MM.1S (cell line): ENCODE results near the gene BEX5.
"Not testable (repeated sequence)": the region's sequence is repeated elsewhere in the genome, so short reads cannot be mapped to it uniquely, and the experiment has no call there.

Experiments used
- DNase-seq: peaks from one replicate; pipeline ENCODE4 v3.0.0-alpha.2; 2015
- H2AFZ ChIP-seq: fragments of 300-600 bp; sonication (generic); 2 replicates; pipeline ENCODE4 v1.6.0; 2016; ENCODE audit warnings: antibody characterized with exemption, low read length
- H3F3A ChIP-seq: fragments of 300-600 bp; sonication (generic); 2 replicates; pipeline ENCODE4 v1.6.1; 2016; ENCODE audit warnings: mild to moderate bottlenecking, antibody characterized with exemption, low read length, moderate library complexity, mixed read lengths; ENCODE audit not compliant: insufficient read depth
- H3K27ac ChIP-seq: fragments of 300-600 bp; sonication (generic); 2 replicates; pipeline ENCODE4 v1.5.1; 2016; ENCODE audit warnings: mild to moderate bottlenecking, low read length
- H3K27me3 ChIP-seq: fragments of 300-600 bp; sonication (generic); replicated peaks from 2 replicates; pipeline ENCODE4 v1.6.0; 2016; ENCODE audit warnings: low read length; ENCODE audit not compliant: insufficient read depth
- H3K36me3 ChIP-seq: fragments of 300-600 bp; sonication (generic); replicated peaks from 2 replicates; pipeline ENCODE4 v1.6.1; 2016; ENCODE audit warnings: mild to moderate bottlenecking, low read length, mixed read lengths; ENCODE audit not compliant: insufficient read depth
- H3K4me1 ChIP-seq: fragments of 300-600 bp; sonication (generic); 2 replicates; pipeline ENCODE4 v1.6.1; 2016; ENCODE audit warnings: low read length, mixed read lengths
- H3K4me2 ChIP-seq: fragments of 300-600 bp; sonication (generic); 2 replicates; pipeline ENCODE4 v1.6.0; 2016; ENCODE audit warnings: low read depth, low read length
- H3K4me3 ChIP-seq: fragments of 300-600 bp; sonication (generic); 2 replicates; pipeline ENCODE4 v1.5.1; 2016; ENCODE audit warnings: low read length, mixed read lengths
- H3K79me2 ChIP-seq: fragments of 300-600 bp; sonication (generic); 2 replicates; pipeline ENCODE4 v1.6.1; 2016; ENCODE audit warnings: mixed run types, low read length, mixed read lengths
- H3K9ac ChIP-seq: fragments of 300-600 bp; sonication (generic); 2 replicates; pipeline ENCODE4 v1.6.1; 2016; ENCODE audit warnings: low read length, mixed read lengths
- H3K9me2 ChIP-seq: fragments of 300-600 bp; sonication (generic); replicated peaks from 2 replicates; pipeline ENCODE4 v1.6.1; 2016; ENCODE audit warnings: mild to moderate bottlenecking, low read length, mixed read lengths; ENCODE audit not compliant: insufficient read depth
- H3K9me3 ChIP-seq: fragments of 300-600 bp; sonication (generic); replicated peaks from 2 replicates; pipeline ENCODE4 v1.6.1; 2016; ENCODE audit warnings: mild to moderate bottlenecking, low read length, mixed read lengths; ENCODE audit not compliant: insufficient read depth
- H4K20me1 ChIP-seq: fragments of 300-600 bp; sonication (generic); 2 replicates; pipeline ENCODE4 v1.6.1; 2016; ENCODE audit warnings: mild to moderate bottlenecking, low read length, moderate library complexity, mixed read lengths; ENCODE audit not compliant: insufficient read depth
- EZH2 ChIP-seq: fragments of 300-600 bp; sonication (generic); optimal IDR thresholded peaks from 2 replicates; pipeline ENCODE3; 2017; ENCODE audit warnings: low read depth, mild to moderate bottlenecking, antibody characterized with exemption, low read length, mixed read lengths
- EZH2phosphoT487 ChIP-seq: fragments of 300-600 bp; sonication (generic); IDR thresholded peaks from 2 replicates; pipeline ENCODE4 v1.6.1; 2018; ENCODE audit warnings: antibody characterized with exemption, low read length
- TF ChIP-seq, protein P1 (sequence below): fragments of 300-600 bp; sonication (generic); IDR thresholded peaks from 2 replicates; pipeline ENCODE4 v1.5.1; 2016; ENCODE audit warnings: antibody characterized with exemption, low read length, mixed read lengths

Gene BEX5

DNA sequence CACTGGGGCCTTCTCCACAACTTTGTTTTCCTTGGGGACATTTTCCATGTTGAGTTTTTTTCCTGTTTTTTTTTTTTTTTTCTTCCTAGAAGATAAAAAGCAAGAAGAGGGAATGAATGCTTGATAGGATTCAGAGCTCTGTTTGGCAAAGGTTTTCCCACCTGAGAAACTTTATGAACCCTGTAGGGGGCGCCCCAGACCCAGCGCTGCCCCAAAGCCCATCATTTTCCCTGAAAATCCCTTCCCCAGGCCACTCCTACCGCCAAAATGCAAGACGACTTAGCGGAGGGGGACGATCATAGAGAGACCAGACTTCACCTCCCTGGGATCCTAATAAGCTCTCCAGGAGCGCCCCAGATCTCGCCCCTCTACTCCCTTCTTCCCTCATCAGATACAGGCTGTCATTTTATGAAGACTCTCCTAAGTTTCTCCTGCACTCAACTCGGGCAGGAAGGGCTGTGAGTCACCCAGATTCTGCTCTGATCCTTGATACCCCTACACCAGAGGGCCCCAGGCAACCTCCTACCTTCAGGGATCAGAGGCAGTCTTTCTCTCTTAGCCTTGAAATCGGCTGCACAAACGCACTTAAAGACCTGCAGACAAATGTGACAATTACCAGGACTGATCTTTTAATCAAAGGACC lies 1.4 kb downstream of the BEX5 start:
- Histone ChIP-seq H3K4me2 (peak overlapping the region; percentile 38; the same call in 1 of the 2 replicates), H2AFZ (peak overlapping the region; percentile 59; the same call in 1 of the 2 replicates), H4K20me1 (no peaks in the 10 kb centered on the region), H3K9me2 (no peaks in the 10 kb centered on the region), H3K27ac (peak overlapping the region; percentile 39; the same call in 1 of the 2 replicates), H3K27me3 (no peaks in the 10 kb centered on the region), H3K9ac (peak overlapping the region; percentile 71; the same call in 1 of the 2 replicates), H3K36me3 (no peaks in the 10 kb centered on the region), H3K79me2 (no peaks in the 10 kb centered on the region), H3K4me3 (peak overlapping the region; percentile 81), H3F3A (no peaks in the 10 kb centered on the region), H3K4me1 (no peaks in the 10 kb centered on the region), H3K9me3 (no peaks in the 10 kb centered on the region)
- TF ChIP-seq EZH2phosphoT487: no peak
- TF ChIP-seq, protein P1, sequence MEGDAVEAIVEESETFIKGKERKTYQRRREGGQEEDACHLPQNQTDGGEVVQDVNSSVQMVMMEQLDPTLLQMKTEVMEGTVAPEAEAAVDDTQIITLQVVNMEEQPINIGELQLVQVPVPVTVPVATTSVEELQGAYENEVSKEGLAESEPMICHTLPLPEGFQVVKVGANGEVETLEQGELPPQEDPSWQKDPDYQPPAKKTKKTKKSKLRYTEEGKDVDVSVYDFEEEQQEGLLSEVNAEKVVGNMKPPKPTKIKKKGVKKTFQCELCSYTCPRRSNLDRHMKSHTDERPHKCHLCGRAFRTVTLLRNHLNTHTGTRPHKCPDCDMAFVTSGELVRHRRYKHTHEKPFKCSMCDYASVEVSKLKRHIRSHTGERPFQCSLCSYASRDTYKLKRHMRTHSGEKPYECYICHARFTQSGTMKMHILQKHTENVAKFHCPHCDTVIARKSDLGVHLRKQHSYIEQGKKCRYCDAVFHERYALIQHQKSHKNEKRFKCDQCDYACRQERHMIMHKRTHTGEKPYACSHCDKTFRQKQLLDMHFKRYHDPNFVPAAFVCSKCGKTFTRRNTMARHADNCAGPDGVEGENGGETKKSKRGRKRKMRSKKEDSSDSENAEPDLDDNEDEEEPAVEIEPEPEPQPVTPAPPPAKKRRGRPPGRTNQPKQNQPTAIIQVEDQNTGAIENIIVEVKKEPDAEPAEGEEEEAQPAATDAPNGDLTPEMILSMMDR: peak; percentile 50
- TF ChIP-seq EZH2: no peak
- peak; percentile 8 for DNase-seq

DNA sequence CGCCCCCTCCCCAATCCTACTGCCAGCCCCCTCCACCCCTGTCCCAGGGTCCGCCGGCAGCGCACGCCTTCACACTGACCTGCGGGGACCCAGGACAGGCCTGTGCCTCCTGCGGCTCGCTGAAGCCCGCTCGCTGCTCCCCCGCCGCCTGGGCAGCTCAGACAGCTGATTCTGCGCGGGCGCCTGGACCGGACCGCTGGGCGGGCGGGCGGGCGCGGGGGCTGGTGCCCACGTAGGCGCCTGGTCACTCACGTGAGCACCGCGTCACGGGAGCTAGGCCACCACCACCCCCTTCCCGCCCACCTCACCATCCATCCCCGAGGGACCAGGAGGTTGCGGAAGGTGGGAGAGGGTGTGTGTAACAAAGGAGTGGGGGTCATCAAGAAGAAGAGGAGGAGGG lies 13.5 kb downstream of the BEX5 start, which contains the start of gene TCEAL6:
TSS of gene TCEAL6 (minus strand) at position 208 of the 400 bp plus-strand sequence.
- not testable (repeated sequence) for H3K27ac ChIP-seq, H3K4me1 ChIP-seq, H3K9me3 ChIP-seq, H3K36me3 ChIP-seq, H3K9ac ChIP-seq, H3K9me2 ChIP-seq, H4K20me1 ChIP-seq, H3K4me3 ChIP-seq, H3F3A ChIP-seq, DNase-seq, H3K4me2 ChIP-seq, H3K27me3 ChIP-seq, H3K79me2 ChIP-seq, H2AFZ ChIP-seq

DNA sequence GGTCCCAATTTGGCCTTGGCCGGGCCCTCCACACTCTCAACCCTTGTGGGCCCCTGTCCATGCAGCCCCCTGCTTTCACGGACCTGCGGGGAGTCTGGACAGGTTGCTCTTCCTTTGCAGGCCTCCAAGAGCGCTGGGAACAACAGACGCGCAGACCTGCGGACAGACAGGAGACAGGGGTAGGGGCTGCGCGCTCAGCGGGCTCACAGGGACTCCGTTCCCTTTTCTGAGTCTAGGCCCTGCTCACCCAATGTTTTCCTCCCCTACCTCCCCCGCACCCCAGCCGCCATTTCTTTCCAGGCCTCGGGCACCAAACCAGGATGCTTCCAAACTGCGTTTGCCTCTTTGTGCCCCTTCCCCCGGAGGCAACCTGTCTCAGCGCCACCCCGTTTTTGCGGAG lies 14.1 kb downstream of the BEX5 start:
- not testable (repeated sequence) for H3K9me3 ChIP-seq, DNase-seq, H3K9ac ChIP-seq

DNA sequence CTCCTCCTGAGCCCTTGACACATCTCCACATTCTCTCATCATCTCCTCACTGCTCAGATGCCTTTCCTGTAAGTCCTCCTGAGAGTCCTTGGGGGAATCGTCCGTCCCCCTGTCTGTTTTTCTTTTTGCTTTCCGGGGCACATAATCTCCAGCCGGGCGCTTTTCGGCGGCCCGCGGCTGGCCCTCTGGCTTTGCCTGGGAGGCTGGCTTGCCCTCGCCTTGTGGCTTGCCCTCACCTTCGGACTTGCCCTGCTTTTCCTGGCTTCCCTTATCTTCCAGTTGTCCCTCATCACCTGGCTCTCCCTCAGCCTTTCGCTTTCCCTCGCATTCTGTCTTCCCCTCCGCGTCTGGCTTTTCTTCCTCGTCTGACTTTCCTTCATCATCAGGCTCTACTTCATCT lies 14.9 kb downstream of the BEX5 start:
- H3K4me3 ChIP-seq, H3K36me3 ChIP-seq, H4K20me1 ChIP-seq, H3F3A ChIP-seq, H3K4me2 ChIP-seq, H3K9me2 ChIP-seq, H3K79me2 ChIP-seq, H3K27me3 ChIP-seq, H2AFZ ChIP-seq, H3K27ac ChIP-seq, DNase-seq, H3K9ac ChIP-seq, H3K4me1 ChIP-seq, H3K9me3 ChIP-seq: not testable (repeated sequence)

More for the DNA sequence above, 14.1 kb downstream of the BEX5 start:
- H3K4me1 ChIP-seq, H3K27me3 ChIP-seq, H3K36me3 ChIP-seq, H3K4me3 ChIP-seq, H3K79me2 ChIP-seq, H3K27ac ChIP-seq, H3K9me2 ChIP-seq, H3F3A ChIP-seq, H2AFZ ChIP-seq, H3K4me2 ChIP-seq, H4K20me1 ChIP-seq: not testable (repeated sequence)

- H3K9me2 ChIP-seq: no peaks in the 10 kb centered on the region
- peak; percentile 21 for DNase-seq
- H3K27me3 ChIP-seq: no peaks in the 10 kb centered on the region
- H2AFZ ChIP-seq: no peak overlapping the region
- no peak overlapping the region for H3K4me2 ChIP-seq
- H3K4me1 ChIP-seq: no peaks in the 10 kb centered on the region
- no peaks in the 10 kb centered on the region for H3F3A ChIP-seq
- no peak overlapping the region for H3K9ac ChIP-seq
- no peak overlapping the region for H3K4me3 ChIP-seq
- no peaks in the 10 kb centered on the region for H3K79me2 ChIP-seq
- no peaks in the 10 kb centered on the region for H4K20me1 ChIP-seq
- H3K27ac ChIP-seq: no peak overlapping the region
- TF ChIP-seq EZH2phosphoT487 (no peak), EZH2 (no peak)
- TF ChIP-seq, protein P1: no peak
- H3K36me3 ChIP-seq: no peaks in the 10 kb centered on the region
- no peaks in the 10 kb centered on the region for H3K9me3 ChIP-seq
Observed at GRCh38 chrX:102138064-102138463, 17.7 kb downstream of the BEX5 start.
